MV-4-11 (cell line): ENCODE measurements around the gene ZFAND4.
"Not testable (repeated sequence)": the region's sequence is repeated elsewhere in the genome, so short reads cannot be mapped to it uniquely, and the experiment has no call there.

Experiments
- DNase-seq: peaks from one replicate; lab custom pipeline; 2025; lab: John Stamatoyannopoulos, UW

The ZFAND4 gene

DNA sequence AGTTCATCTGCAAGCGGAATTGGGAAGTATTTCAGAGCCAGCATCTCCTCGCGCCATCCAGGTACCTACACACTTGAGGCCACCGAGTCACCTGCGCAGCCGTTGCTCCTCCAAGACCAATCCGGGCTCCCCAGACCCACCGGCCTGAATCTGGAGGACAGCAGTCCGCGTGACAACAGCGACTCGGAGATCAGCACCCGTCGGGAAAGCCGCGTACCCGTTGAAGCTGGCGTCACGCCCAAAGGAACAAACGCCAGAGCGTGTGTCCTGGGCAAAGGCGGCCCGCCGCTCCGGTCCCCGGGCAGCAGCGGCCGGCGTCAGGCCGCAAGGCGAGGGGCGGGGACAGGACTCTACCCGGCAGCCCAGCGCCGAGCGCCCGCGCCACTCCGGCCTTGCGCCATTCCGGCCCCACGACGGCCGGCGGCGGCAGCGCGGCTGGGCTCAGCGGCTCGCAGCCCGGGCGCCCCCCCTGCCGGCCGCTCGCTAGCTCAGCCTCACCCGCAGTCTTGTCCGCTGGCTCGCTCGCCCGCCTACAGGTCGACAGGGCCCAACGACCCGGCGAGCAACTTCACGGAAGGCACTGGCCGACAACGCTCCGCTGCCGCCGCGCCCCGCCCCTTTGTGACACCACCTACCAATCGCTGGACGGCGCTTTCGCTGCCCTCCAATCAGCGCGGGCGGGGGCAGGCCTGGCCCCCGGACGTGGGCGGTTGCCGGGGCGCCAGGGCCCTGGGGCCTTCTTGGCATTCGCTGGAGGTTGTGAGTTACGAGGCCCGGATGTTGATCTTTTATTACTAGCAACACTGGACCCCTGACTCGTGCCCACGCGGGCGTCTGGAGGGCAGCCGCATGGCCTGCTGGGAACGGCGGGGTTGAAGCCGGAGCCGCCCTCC is at the start of gene ZFAND4:
Gene ZFAND4 (minus strand): TSS at position 592 of the 893 bp plus-strand sequence. CDS start 9,047 bp downstream, outside the sequence.
- DNase-seq: peak; percentile 97

DNA sequence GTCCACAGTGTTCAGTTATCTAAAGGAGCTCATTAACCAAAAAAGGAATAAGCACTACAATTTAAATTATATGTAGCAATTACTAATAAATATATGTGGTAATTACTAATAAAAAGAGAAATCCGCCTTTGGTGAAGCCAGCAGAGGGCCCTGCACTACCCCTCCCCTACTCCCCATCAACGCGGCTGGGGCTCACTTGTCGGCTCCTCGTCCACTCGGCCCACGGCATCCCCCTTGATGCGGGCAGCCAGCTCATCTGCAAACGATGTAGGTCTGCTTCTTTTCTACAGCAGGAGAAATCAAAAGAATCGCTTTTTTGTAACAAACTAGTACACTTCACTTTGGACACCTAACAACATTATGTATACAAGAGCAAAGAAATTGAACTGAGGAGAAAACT is 48.9 kb upstream of the ZFAND4 start:
- not testable (repeated sequence) for DNase-seq

DNA sequence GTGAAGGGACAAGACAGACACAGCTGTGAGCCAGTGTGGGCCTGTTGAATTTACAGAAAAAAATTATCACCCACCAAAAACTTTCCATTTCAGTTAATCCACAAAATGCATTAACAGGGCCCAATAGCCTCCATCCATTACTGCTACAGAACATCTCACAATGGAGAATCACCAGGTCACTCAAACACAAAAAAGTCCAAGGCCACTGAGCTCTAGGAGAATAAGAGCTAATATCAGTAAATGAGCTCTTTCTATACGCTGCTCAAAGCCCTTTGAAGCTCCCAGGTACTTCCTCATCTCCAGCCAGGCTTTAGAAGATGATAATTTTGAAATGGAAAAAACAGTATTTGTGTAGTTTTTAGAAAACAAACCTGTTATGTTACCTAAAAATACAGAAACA is 45.1 kb upstream of the ZFAND4 start:
- DNase-seq: not testable (repeated sequence)

DNA sequence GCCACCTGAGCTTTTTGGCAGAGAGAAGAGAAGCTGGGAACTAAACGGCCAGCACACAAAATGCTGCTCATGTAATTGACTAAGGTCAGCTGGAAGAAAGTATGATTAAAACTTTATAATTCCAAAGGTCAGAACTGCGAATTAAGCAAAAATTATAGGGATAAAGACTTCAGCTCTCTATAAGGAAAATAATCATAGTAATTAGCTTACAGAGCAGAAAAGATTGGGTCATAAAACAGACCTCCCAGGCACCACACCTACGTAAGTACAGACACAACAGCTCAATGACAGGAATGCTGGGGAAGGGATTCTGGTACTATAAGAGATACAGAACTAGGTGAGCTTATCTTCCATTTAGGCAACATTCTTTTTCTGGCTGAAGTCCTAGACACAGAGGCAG is 44.5 kb upstream of the ZFAND4 start:
- not testable (repeated sequence) for DNase-seq

DNA sequence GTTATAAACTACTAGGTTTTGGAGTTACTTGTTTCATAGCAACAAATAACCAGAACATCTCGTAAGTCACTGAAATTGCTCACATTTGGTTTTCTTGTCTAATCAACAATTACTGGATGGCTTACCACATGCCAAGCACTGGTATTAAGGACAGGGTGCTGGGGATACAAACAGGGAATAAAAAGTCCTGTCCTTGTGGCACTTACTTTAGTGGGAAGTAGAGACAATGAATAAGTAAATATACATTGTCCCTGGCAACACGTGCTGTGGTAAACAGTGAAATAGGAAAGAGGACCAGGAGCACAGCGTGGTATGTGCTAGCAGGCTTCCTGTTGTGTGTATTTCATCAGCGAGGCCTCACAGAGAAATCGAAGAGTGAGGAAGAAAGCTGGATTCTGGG is 38.7 kb upstream of the ZFAND4 start:
- DNase-seq: not testable (repeated sequence)

DNA sequence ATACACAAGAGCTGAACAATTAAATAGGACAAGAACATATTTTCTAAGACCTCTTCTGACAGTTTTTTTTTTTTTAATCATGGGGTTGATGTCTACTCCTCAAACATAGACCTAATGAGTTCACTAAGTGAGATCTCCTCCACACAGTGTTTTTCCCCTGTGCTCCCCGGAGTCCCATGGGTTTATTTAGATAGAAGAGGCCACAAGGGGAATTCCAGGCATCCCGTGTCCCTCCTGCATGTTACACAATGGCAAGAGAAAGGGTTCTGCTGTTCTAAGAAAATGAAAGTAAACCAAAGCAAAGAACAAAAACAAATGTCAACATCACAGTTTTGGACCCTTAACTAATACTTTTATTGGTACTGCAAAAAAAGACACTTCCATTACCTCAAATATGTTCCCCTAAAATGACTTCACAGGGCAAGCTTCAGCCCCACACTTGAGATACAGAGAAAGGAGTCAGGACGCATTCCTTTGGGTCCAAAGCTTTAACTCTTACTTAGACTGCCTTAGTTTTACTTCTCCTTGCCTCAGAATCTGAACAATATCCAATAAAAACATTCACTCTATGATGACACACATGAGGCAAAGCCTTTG is 37.7 kb upstream of the ZFAND4 start:
- DNase-seq: not testable (repeated sequence)

DNA sequence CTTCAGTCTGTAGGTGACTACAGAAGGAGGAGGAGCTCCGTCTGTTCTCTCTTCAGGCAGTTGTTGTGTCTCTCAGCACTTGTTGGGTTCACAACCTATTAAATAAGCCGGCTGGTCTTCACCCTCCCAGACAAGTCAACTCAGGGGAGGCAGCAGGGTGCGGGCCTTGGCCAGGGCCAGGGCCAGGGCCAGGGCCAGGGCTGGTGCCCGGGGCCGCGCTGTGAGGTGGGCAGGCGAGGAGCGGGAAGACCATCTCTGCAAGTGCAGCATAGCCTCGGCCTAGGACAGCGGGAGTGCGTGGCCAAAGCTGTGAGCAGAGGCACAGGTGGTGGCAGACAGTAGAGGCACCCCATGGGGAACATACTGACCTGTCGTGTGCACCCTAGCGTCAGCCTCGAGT is 5.9 kb upstream of the ZFAND4 start:
- not testable (repeated sequence) for DNase-seq

DNA sequence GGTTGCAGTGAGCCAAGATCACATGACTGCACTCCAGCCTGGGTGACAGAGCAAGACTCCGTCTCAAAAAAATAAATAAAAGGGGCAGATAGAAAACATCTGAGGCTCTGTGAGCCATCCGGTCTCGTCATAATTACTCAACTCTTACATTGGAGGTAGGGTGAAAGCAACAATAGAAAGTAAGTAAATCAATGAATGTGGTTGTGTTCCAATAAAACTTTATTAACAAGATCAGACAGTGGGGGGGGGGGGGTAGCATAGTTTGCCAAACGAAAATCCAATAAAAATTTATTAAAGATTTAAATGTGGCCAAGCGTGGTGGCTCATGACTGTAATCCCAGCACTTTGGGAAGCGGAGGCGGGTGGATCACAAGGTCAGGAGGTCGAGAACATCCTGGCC is 2.8 kb upstream of the ZFAND4 start:
- no peak for DNase-seq

DNA sequence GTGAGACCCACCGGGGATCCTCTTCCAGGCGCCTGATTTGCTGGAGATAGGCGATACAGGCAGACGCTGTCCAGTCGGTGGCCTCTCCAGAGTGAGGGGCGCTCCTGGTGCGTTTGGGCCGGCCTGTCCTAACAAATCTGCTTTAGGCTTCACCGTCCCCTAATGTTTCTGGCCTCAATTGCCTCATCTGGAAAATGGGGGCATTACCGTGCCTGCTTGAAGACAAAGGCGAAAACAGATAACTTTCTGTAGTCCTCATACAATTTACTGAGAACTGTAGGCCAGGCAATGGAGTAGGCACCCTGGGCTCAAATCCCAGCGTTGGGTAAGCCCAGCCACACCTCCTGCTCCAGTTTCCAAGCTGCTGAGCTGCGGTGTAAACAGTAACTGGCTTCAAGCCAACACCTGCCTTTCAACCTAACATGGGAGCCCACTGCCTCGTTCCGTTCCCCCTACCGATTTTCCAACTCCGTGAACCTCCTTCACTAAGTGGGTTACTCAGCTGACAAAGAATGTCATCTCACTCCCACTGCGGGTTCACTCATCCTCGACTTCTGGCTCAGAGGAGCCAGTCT is 589 bp upstream of the ZFAND4 start:
- DNase-seq: no peak

DNA sequence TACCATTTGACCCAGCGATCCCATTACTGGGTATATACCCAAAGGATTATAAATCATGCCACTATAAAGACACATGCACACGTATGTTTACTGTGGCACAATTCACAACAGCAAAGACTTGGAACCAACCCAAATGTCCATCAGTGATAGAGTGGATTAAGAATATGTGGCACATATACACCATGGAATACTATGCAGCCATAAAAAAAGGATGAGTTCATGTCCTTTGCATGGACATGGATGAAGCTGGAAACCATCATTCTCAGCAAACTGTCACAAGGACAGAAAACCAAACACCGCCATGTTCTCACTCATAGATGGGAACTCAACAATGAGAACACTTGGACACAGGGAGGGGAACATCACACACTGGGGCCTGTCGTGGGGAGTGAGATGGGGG is 1.3 kb downstream of the ZFAND4 start:
- DNase-seq: not testable (repeated sequence)

DNA sequence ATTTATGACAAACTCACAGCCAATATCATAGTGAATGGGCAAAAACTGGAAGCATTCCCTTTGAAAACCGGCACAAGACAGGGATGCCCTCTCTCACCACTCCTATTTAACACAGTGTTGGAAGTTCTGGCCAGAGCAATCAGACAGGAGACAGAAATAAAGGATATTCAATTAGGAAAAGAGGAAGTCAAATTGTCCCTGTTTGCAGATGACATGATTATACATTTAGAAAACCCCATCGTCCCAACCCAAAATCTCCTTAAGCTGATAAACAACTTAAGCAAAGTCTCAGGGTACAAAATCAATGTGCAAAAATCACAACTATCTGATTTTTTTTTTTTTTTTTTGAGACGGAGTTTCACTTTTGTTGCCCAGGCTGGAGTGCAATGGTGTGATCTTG is 2.7 kb downstream of the ZFAND4 start:
- not testable (repeated sequence) for DNase-seq

DNA sequence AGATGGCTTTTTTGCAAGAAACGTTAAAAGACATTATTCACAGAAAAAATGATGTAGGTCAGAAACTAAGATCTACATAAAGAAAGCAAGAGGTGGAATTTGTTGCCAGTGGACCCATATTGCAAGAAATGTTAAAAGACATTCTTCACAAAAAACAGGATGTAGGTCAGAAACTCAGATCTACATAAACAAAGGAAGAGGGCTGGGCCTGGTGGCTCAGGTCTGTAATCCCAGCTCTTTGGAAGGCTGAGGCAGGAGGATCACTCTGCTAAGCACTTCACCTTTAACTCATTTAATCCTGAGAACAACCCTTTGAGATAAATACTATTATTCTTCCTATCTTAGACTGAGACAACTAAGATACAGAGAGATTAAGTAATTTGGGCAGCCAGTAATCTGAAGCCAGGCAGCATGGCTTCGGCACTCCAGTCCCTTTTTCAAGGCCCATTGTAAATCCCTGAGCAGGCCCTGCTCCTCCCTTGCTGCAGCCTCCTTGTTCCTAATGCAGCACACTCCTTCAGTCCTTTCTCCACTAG is 11.6 kb downstream of the ZFAND4 start:
- DNase-seq: peak; percentile 21

DNA sequence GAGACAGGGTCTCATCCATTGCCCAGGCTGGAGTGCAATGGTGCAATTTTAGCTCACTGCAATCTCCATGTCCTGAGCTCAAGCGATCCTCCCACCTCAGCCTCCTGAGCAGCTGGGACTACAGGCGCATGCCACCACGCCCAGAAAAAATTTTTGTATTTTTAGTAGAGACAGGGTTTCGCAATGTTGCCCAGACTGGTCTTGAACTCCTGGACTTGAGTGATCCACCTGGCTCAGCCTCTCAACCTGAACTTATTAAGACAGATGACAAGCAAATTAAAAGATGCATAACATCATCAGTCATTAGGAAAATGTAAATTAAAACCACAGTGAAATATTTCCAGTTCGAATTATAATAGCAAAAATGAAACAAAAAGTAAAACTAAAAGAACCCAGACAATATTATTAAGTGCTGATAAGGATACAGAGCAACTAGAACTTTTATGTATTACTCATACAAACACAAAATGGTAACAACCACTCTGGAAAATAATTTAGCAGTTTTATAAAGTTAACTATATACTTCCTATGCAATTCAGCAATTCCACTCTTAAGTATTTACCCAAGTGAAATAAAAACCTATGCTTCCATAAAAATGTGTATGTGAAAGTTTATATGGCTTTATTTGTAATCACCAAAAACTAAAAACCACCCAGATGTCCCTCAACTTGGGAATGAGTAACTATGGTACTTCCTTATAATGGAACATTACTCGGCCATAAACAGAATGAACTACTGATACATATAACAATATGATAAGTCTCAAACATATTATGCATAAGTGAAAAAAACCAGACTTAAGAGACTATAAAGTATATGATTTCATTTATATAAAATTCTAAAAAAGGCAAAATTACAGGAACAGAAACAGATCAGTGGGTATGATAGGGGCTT is 15.3 kb downstream of the ZFAND4 start:
- no peak for DNase-seq

DNA sequence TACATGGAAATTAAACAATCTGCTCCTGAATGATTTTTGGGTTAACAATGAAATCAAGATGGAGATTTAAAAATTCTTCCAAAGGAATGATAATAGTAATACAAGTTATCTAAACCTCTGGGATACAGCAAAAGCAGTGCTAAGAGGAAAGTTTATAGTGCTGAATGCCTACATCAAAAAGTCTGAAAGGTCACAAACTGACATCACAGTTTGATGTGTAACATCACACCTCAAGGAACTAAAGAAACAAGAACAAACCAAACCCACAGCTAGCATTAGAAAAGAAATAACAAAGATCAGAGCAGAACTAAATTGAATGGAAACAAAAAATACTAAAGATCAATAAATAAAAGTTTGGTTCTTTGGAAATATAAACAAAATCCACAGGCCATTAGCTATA is 17.4 kb downstream of the ZFAND4 start:
- DNase-seq: no peak

DNA sequence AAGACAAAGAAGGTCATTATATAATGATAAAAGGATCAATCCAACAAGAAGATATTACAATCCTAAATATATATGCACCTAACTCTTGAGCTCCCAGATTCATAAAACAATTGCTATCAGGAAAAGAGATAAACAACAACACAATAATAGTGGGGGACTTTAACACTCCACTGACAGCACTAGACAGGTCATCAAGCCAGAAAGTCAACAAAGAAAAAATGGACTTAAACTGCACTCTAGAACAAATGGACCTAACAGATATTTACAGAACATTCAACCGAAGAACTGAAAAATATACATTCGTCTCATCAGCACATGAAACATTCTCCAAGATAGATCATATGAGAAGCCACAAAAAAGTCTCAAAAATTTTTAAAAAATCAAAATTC is 17.8 kb downstream of the ZFAND4 start:
- DNase-seq: not testable (repeated sequence)

DNA sequence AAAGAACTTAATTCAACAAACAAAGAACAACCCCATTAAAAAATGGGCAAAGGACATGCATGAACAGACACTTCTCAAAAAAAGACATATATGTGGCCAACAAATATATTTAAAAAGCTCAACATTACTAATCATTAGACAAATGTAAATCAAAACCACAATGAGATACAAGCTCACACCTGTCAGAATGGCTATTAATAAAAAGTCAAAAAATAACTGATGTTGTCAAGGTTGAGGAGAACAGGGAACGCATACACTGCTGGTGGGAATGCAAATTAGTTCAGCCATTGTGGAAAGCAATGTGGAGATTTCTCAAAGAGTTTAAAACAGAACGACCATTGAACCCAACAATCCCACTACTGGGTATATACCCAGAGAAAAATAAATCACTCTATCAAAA is 19.1 kb downstream of the ZFAND4 start:
- DNase-seq: no peak

DNA sequence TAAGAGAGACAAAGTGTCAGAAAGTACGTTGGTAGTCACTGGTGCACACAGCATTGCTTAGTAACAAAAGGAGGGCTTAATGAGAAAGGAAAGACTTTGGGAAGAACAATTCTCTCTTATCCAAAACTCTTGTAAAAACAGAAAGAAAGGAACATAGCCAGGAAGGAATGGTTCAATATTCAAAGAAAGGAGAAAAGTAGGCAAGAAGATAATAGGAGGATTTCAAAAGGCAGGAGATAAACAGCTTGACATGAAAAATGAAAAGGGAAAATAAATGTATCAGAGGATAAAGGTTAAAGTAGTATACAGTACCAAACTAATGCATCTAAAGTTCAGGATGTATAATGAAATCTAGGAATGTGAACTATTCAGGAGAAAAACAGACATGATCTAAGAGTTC is 20.1 kb downstream of the ZFAND4 start:
- DNase-seq: no peak

DNA sequence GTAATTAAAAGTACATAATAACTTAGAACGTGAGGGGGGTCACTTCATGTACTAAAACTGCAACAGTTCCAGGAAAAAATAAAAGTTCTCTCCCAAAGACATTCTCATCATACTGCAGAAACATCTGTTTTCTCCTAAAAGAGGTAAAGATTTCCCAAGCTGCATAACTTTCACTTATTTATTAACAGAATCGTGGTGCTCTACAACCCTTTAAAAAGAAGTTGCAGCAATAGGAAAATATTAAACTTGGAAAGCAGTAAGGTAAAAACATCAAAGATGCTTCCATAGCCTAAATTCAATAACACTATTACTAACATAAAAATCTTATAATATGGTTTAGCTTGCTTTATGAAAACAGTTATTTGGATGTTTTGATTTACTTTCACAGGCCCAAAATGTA is 23.3 kb downstream of the ZFAND4 start:
- DNase-seq: no peak

DNA sequence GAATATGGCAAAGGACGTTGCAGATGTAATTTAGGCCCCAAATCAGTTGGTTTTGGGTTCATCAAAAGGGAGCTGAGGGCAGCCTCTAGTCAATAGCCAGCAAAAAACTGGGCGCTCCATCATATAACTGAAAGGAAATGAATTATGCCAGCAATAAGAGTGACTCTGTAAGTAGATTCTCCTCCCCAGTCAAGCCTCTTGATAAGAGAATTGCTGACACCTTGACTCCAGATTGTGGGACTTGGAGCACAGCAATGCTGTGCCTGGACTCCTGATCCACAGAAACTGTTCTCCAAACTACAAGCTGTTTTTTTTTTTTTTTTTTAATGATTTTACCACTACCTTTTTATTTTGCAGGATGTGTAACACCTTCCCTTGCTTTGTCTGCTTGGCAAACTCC is 25.5 kb downstream of the ZFAND4 start:
- no peak for DNase-seq

DNA sequence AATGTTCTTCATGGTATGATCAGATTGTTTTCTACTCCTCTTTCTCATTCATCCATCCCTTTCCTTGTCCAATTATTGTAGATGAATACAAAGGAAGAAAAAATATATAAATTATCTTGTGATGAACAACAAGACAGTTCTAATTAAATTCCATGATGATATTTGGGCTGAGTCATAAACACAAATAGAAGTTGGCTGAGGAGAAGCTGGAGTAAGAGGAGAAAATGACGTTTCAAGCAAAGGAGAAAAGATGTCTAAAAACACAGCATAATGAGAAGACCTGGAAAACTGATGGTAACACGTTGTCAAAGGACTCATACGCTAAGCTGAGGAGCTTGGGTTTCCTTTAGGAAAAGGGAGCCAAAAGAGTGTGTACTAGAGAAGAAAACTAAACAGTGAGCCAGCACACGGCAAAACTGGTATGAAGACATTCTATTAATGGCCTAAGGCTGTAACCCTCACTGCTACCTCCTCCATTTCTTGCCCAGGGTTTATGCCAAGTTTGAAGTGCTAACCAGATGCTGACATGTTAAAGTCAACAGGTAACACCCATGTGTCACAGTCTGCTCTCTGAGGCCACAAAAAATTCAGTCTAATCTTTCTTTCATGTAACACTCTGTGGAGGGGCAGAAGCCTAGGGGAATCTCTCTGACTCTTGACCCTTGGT is 26.1 kb downstream of the ZFAND4 start:
- no peak for DNase-seq

DNA sequence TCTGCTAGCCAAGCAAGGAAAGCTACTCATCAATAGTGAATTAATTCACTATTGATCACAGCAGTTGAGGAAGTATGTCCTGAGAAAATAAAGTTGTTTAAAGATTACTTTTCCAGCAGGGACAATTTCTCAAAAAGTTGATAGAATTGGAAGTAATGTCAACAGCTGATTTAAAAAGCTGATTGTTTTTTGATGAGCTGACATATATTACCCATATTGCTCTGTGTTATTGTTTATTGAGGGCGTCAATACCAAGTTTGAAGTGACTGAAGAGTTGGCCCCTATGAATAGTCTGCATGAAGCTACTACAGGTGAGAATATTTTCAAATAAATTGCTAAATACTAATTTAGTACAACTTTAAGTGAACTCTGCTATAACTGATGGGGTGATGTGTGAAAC is 28.0 kb downstream of the ZFAND4 start:
- DNase-seq: no peak
